Loucy (cell line): ENCODE measurements around the gene CCDC57.

ENCODE experiments used
- H2AFZ ChIP-seq: fragments of 200-600 bp; sonication (generic); 2 replicates; pipeline ENCODE4 v1.6.0; 2016; ENCODE audit warnings: antibody characterized with exemption, mild to moderate bottlenecking, low read length, moderate library complexity
- H3F3A ChIP-seq: fragments of 200-600 bp; 2 replicates; pipeline ENCODE4 v1.6.0; 2016; ENCODE audit warnings: antibody characterized with exemption, low read depth, mild to moderate bottlenecking
- H3K27me3 ChIP-seq: fragments of 200-600 bp; sonication (generic); 2 replicates; pipeline ENCODE4 v1.6.1; 2014; ENCODE audit warnings: low read length, mild to moderate bottlenecking; ENCODE audit not compliant: insufficient read depth, poor library complexity, severe bottlenecking
- H3K36me3 ChIP-seq: fragments of 200-600 bp; sonication (generic); 2 replicates; pipeline ENCODE4 v1.6.1; 2016; ENCODE audit warnings: low read length; ENCODE audit not compliant: insufficient read depth
- H3K4me1 ChIP-seq: fragments of 200-600 bp; sonication (generic); 2 replicates; pipeline ENCODE4 v1.5.1; 2014; ENCODE audit warnings: low read length, mild to moderate bottlenecking; ENCODE audit not compliant: insufficient read depth, poor library complexity, severe bottlenecking
- H3K4me2 ChIP-seq: fragments of 200-600 bp; sonication (generic); 2 replicates; pipeline ENCODE4 v1.6.0; 2014; ENCODE audit warnings: antibody characterized with exemption, low read length, low read depth, mild to moderate bottlenecking; ENCODE audit not compliant: poor library complexity, severe bottlenecking
- H3K4me3 ChIP-seq: fragments of 200-600 bp; sonication (generic); 2 replicates; pipeline ENCODE4 v1.5.1; 2014; ENCODE audit warnings: low read length, mild to moderate bottlenecking, mixed read lengths; ENCODE audit not compliant: poor library complexity, severe bottlenecking
- H3K79me2 ChIP-seq: fragments of 200-600 bp; sonication (generic); 2 replicates; pipeline ENCODE4 v1.6.1; 2014; ENCODE audit warnings: low read length; ENCODE audit not compliant: insufficient read depth
- H3K9ac ChIP-seq: fragments of 200-600 bp; sonication (generic); 2 replicates; pipeline ENCODE4 v1.6.0; 2014; ENCODE audit warnings: mild to moderate bottlenecking, low read depth, low read length, moderate library complexity; ENCODE audit not compliant: poor library complexity, severe bottlenecking
- H3K9me2 ChIP-seq: fragments of 200-600 bp; sonication (generic); replicated peaks from 2 replicates; pipeline ENCODE4 v1.6.1; 2016; ENCODE audit warnings: low read depth, low read length, mixed read lengths
- H3K9me3 ChIP-seq: fragments of 200-600 bp; sonication (generic); 2 replicates; pipeline ENCODE4 v1.6.1; 2014; ENCODE audit warnings: mild to moderate bottlenecking, antibody characterized with exemption, low read length, low read depth; ENCODE audit not compliant: insufficient read depth
- H4K20me1 ChIP-seq: fragments of 200-600 bp; sonication (generic); 2 replicates; pipeline ENCODE4 v1.6.0; 2014; ENCODE audit warnings: antibody characterized with exemption, low read length, mild to moderate bottlenecking; ENCODE audit not compliant: insufficient read depth, poor library complexity, severe bottlenecking
- CTCF ChIP-seq: fragments of 200-600 bp; sonication (generic); conservative IDR thresholded peaks from 2 replicates; pipeline ENCODE4 v1.5.1; 2014; ENCODE audit warnings: mild to moderate bottlenecking, antibody characterized with exemption, low read length
- EZH2phosphoT487 ChIP-seq: fragments of 200-600 bp; IDR thresholded peaks from 2 replicates; pipeline ENCODE4 v1.6.1; 2018; ENCODE audit warnings: antibody characterized with exemption, mild to moderate bottlenecking, moderate library complexity, borderline replicate concordance

Gene CCDC57

GRCh38 chr17:82062984-82063368, 149.7 kb downstream of the CCDC57 start:
- Histone ChIP-seq H3K36me3 (peaks cover 14% of the 10 kb centered on the region; the same call in 1 of the 2 replicates), H3K4me3 (no peak overlapping the region), H3F3A (no peaks in the 10 kb centered on the region), H3K27me3 (no peaks in the 10 kb centered on the region), H3K9me2 (no peaks in the 10 kb centered on the region), H3K79me2 (peaks cover 21% of the 10 kb centered on the region), H3K9ac (no peak overlapping the region), H4K20me1 (peaks cover 4% of the 10 kb centered on the region), H3K9me3 (no peaks in the 10 kb centered on the region), H3K4me1 (peaks cover 14% of the 10 kb centered on the region), H2AFZ (no peak overlapping the region), H3K4me2 (no peak overlapping the region)
- TF ChIP-seq EZH2phosphoT487 (no peak), CTCF (no peak)

- Histone ChIP-seq H2AFZ (no peak overlapping the region), H3K9me3 (no peaks in the 10 kb centered on the region), H3K27me3 (no peaks in the 10 kb centered on the region), H4K20me1 (peaks cover 4% of the 10 kb centered on the region), H3K4me2 (no peak overlapping the region), H3K36me3 (peaks cover 20% of the 10 kb centered on the region; the same call in 1 of the 2 replicates), H3K9me2 (no peaks in the 10 kb centered on the region), H3K9ac (no peak overlapping the region), H3F3A (no peaks in the 10 kb centered on the region), H3K4me3 (no peak overlapping the region), H3K4me1 (peaks cover 14% of the 10 kb centered on the region), H3K79me2 (peaks cover 21% of the 10 kb centered on the region)
- no peak for TF ChIP-seq CTCF
- no peak for TF ChIP-seq EZH2phosphoT487
Measured at GRCh38 chr17:82062076-82062983, 150.3 kb downstream of the CCDC57 start.

- Histone ChIP-seq H3K9me2 (no peaks in the 10 kb centered on the region), H3K36me3 (peaks cover 27% of the 10 kb centered on the region; the same call in 1 of the 2 replicates), H3K9ac (no peak overlapping the region), H3K4me2 (no peak overlapping the region), H3K4me1 (peaks cover 12% of the 10 kb centered on the region), H3K27me3 (no peaks in the 10 kb centered on the region), H4K20me1 (peaks cover 4% of the 10 kb centered on the region), H3F3A (no peaks in the 10 kb centered on the region), H3K79me2 (peaks cover 21% of the 10 kb centered on the region), H2AFZ (no peak overlapping the region), H3K4me3 (no peak overlapping the region), H3K9me3 (no peaks in the 10 kb centered on the region)
- TF ChIP-seq EZH2phosphoT487 (no peak), CTCF (no peak)
Measured at GRCh38 chr17:82061047-82061925, 151.4 kb downstream of the CCDC57 start.
